Measurements from ENCODE around the gene RNF144A.
A peak's percentile ranks its signal among the peaks of the same experiment; 100 is the strongest.

RNF144A gene

GRCh38 chr2:6954586-6954985 is 37.4 kb downstream of the RNF144A start:
- Histone ChIP-seq H3K9me3 (ENCODE audit: severe bottlenecking) (no peaks in the 10 kb centered on the region), H3K27ac (no peak overlapping the region), H3K4me3 (ENCODE audit: low read depth, low read length) (no peak overlapping the region), H3K27me3 (ENCODE audit: insufficient read depth, low read depth, severe bottlenecking) (no peaks in the 10 kb centered on the region), H3K36me3 (no peaks in the 10 kb centered on the region)
- TF ChIP-seq, protein P1, sequence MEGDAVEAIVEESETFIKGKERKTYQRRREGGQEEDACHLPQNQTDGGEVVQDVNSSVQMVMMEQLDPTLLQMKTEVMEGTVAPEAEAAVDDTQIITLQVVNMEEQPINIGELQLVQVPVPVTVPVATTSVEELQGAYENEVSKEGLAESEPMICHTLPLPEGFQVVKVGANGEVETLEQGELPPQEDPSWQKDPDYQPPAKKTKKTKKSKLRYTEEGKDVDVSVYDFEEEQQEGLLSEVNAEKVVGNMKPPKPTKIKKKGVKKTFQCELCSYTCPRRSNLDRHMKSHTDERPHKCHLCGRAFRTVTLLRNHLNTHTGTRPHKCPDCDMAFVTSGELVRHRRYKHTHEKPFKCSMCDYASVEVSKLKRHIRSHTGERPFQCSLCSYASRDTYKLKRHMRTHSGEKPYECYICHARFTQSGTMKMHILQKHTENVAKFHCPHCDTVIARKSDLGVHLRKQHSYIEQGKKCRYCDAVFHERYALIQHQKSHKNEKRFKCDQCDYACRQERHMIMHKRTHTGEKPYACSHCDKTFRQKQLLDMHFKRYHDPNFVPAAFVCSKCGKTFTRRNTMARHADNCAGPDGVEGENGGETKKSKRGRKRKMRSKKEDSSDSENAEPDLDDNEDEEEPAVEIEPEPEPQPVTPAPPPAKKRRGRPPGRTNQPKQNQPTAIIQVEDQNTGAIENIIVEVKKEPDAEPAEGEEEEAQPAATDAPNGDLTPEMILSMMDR (IDR thresholded peaks at IDR 0.05; ENCODE audit: low read depth, low read length) = no peak
- no peak for DNase-seq

DNA sequence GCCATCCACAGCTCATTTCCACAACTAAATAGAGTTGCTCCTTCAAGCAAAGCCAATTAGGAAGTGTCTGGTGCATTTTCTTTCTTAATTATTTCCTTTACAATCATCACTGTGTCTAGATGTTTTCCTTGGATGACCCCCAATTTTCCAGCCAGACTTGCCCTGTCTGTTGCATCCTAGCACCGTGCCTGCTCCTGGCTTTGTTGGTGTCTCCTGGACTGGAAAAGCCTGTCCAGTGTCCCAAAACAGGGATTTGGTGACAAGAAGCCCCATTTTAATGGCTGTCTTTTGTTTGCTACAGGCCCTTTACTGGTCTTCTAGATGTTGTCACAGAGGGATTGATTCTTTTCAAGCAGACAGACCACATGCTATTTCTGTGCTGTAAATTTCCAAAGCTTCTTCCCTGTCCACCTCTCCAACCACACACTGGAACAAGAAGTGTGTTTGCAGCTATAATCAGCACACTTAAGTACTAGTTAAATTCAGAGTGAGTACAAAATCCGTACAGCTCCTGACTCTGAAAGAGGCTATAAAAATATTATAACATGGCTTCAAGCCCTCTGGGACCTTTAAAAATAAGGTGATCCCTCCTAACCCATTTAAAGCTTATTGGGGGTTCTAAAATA is 38.4 kb downstream of the RNF144A start:
- Histone ChIP-seq H3K27me3 (ENCODE audit: insufficient read depth, low read depth, severe bottlenecking) (no peaks in the 10 kb centered on the region), H3K27ac (peak overlapping the region; percentile 90), H3K36me3 (no peaks in the 10 kb centered on the region), H3K4me3 (ENCODE audit: low read depth, low read length) (no peak overlapping the region), H3K9me3 (ENCODE audit: severe bottlenecking) (no peaks in the 10 kb centered on the region)
- no peak for DNase-seq
- TF ChIP-seq, protein P1 (IDR thresholded peaks at IDR 0.05; ENCODE audit: low read depth, low read length) = no peak

- DNase-seq = peak; percentile 46
- no peaks in the 10 kb centered on the region for H3K36me3 ChIP-seq
- no peak overlapping the region for H3K4me3 ChIP-seq (ENCODE audit: low read depth, low read length)
- TF ChIP-seq, protein P1 (IDR thresholded peaks at IDR 0.05; ENCODE audit: low read depth, low read length) = no peak
- no peaks in the 10 kb centered on the region for H3K9me3 ChIP-seq (ENCODE audit: severe bottlenecking)
- H3K27ac ChIP-seq = peak overlapping the region; percentile 90
- H3K27me3 ChIP-seq (ENCODE audit: insufficient read depth, low read depth, severe bottlenecking) = no peaks in the 10 kb centered on the region
Observed at GRCh38 chr2:6956566-6956965, 39.4 kb downstream of the RNF144A start.

DNA sequence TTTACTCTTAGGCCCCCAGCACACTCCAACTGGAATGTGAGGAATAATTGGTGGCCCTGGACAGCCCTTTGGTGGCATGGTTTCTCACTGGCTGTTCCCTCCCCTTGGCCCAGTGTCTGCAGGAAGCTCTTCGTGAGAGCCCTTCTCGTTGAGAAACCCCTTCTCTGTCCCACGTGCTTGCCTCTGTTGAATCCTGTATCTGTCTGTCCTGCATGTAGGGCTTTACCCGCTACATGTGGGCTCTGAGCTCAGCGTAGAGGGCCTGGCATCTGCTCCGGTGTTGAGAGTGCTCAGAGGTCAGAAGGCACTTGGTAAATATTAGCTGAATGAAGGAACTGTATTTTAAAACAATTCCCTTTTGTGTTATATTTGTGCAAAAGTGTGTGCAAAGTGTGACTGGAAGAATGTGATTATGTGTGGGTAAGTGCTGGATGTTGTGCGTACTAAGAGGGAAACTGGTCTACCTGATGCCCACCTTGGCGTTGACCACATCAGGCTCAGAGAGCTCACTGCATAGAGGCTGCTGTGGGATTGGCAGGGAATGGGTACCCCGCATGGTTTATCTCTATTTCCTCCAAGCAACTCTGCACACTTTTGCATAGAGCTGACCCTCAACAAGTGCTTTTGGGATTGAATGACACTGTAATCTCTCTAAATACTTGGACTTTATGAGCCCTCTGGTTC is 40.0 kb downstream of the RNF144A start:
- no peak overlapping the region; the same call in none of the 2 replicates for H3K4me3 ChIP-seq (ENCODE audit: low read depth, low read length)
- H3K27ac ChIP-seq = peak overlapping the region; percentile 90
- no peaks in the 10 kb centered on the region for H3K36me3 ChIP-seq
- TF ChIP-seq, protein P1 (IDR thresholded peaks at IDR 0.05; ENCODE audit: low read depth, low read length) = no peak
- no peak for DNase-seq
- no peaks in the 10 kb centered on the region for H3K27me3 ChIP-seq (ENCODE audit: insufficient read depth, low read depth, severe bottlenecking)
- H3K9me3 ChIP-seq (ENCODE audit: severe bottlenecking) = no peaks in the 10 kb centered on the region

DNA sequence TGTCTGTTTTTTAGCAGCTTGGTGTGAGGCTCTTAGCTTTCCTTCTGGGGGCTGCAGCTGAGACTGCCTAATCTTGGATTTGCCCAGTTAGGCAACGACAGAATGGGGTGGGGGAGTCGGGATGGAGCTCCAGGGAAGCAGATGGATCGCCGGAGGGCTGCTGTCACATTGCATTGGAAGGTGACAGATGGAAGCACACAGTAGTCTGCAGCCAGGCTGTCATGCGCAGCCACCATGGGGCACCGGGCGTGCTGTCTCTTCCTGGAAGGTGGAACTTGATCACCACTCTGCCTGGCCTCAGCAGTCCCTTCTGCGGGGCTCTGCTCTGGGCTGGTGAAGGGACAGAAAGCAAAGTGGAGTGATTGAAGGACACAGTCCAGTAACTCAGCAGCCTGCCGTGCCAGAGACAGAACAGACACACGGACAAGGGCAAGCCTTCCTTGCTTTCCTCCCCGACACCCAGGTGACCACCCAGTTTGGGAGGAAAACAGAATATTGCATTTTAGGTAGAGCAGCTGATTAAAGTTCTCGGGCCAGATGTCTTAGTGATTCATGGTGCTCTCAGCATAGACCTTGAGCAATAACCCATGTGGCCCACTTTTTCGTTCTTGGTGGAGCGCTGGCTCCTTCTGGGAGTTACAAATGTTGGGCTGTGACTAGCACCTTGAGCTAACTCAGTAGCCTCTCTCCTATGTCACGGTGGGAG is 40.9 kb downstream of the RNF144A start:
- H3K36me3 ChIP-seq = no peaks in the 10 kb centered on the region; the same call in 1 of the 2 replicates
- TF ChIP-seq, protein P1 (IDR thresholded peaks at IDR 0.05; ENCODE audit: low read depth, low read length) = no peak
- H3K4me3 ChIP-seq (ENCODE audit: low read depth, low read length) = peak overlapping the region; percentile 35
- peak; percentile 99 for DNase-seq
- no peaks in the 10 kb centered on the region for H3K9me3 ChIP-seq (ENCODE audit: severe bottlenecking)
- peak overlapping the region; percentile 90 for H3K27ac ChIP-seq
- H3K27me3 ChIP-seq (ENCODE audit: insufficient read depth, low read depth, severe bottlenecking) = no peaks in the 10 kb centered on the region

Data from WERI-Rb-1 (cell line).